ENCODE data around the gene FAM89B. TPM values are rescaled to one million over a fixed set of nuclear protein-coding genes. Genes with fewer than 3 reads are reported as not detected.
"Not testable (repeated sequence)": the region's sequence is repeated elsewhere in the genome, so short reads cannot be mapped to it uniquely, and the experiment has no call there.

Gene FAM89B
- total RNA-seq, 1 experiment from 2014 or later = 43.1 TPM

DNA sequence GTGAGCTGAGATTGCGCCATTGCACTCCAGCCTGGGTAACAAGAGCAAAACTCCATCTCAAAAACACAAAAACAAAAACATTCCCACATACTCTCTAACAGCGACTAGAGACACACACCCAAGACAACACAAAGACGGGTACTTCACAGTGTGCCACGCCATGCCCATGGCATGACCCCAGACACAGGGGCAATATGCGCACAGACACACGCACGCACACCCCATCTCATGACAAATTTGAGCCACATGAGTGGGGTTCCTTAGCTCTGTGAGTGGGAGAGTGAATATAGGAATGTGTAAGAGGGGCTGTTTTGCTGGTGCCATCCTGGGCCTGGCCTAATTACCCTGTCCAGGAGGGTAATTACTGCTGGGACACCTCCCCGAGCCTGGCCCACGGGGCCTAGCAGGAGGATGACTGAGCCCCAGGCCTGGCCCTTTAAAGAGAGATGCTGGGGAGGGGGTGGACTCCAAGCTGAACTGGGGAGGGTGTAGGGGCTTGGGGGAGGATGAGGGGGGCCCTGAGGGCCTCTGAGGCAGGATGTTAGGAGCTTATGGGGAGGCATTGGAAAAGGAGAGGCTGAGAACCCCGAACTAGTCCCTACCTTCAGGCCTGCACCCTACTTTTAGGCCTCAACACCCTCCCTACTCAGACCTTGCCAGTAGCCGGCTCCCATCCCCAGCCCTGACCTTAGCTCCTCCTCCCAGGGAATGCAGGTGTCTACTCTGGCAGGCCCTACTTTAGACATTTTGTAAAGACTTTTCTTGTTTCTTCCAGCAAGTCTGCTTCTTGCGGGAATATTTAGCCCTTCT lies 15.7 kb upstream of the FAM89B start:
- no peak for DNase-seq (ENCODE audit: low read depth)

DNA sequence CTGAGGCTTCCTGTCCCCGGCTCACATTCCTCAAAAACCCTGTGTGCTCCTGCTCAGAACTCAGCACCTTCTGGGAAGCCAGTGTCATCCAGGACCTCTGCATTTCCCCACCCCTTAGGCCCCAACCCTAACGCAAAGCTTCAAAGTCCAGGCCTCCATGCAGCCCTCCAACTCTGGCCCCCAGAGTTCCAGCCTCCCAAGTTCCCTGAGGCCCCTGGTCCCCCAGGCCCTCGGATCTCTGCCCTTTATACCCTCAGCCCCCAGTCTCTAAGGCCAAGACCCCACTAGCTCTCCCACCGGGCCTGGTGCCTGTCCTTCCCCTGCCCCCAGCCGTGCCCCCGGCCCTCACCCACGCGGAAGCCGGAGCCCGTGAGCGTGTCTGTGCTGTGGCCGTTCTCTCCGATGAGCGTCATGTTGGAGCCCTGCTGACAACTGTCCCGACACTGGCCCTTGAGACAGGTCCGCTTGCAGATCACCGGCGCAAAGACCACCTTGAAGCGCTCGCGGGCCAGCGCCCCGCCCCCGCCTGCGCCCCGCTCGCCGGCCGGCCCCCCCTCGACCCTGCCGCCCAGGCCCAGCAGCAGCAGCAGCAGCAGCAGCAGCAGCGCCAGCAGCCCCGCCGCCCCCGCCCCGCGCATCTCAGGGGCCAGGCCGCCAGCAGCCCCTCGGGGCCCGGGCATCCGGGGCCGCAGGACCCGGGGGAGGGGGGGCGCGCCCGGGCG lies 14.9 kb upstream of the FAM89B start:
- no peak for DNase-seq (ENCODE audit: low read depth)

DNA sequence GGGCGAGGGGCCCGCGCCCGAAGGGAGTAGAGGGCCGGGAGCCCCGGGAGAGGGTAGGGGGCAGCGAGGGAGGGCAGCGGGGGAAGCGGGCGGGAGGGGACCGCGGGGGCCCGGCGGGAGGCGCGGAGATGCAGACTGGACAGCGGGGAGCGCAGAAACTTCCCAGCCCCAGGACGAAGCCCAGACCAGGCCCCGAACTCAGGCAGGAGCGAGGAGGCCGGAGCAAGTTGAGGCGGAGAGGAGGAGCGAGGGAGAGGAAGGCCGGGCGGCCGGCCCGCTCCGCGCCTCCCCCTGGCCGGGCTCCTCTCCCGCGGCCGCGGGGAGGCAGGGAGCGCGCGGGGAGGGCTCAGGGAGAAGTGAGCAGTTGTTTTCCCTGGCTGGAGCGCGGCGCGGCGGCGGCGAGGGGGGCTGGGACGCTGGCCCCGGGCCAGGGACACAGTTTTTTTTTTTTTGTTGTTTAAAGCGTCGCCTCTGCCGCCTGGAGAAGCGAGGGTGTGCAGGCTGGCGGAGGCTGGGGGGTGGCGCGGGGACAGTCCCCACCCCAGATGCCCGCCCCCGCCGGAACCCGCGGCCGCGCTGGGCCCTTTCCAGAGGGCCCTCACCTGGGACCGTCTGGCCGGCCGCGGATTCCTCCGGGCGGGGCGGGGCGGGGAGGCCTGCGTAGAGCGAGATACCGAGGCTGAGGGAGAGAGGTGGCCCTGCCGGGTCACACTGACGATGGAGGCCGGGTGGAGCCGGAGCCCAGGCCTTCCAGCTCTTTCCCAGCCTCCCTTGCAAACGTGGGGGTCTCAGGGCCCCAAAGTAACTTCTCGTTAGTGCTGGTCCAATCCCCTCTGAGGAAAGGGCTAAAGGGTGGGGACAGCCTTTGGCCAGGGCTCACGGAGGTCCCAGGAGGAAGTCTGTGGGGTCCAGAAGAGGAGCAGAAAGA lies 14.1 kb upstream of the FAM89B start, which contains the start of gene LTBP3:
TSS of gene LTBP3 (minus strand) at position 358 of the 928 bp plus-strand sequence. CDS start 400 bp downstream, outside the sequence.
- peak; percentile 85 for DNase-seq (ENCODE audit: low read depth)

DNA sequence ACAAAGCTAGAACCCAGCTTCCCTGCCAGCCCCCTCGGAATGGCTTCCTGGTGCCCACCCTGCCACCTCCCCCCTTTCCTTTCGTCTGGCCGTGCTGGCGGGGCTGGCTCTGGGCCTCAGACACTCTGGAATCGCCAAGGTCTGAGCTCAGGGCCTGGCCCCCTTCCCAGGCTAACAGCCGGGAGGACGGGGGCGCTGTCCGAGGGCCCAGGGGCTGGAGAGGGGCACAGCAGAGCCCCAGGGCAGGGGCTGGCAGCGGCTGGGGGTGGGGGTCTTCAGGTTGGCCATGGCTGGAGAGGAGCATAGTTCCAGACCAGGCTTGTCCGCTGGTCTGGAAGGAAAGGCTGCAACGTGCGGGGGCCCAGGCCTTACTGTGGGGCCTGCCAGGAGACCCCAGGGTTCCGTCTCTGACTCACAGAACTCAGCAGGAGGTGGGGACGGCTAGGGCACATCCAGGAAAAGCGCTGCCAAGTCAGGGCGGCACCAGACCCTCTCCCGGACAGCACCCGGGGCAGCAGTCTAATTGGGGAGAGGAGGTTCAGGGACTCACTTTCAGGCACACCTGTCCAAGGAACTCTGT lies 13.3 kb upstream of the FAM89B start:
- DNase-seq (ENCODE audit: low read depth) = no peak

DNA sequence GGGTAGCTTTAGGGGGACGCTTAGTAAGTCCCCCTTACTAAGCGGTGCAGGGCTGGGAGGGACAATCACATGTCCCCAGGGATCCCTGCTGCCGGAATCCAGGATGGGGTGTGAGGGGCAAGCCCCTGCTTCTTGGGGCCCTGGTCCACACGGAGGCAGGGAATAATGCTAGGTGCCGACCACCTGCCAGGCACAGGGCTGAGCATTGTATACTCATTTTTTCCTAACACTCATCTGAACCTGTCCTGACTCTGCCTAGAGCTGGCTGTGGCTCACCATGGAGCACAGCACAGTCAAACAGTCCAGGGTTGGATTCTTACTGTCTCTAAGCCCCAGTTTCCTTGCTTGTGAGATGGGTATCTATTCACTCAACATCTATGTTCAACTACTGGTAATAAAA lies 12.8 kb upstream of the FAM89B start:
- no peak for DNase-seq (ENCODE audit: low read depth)

DNA sequence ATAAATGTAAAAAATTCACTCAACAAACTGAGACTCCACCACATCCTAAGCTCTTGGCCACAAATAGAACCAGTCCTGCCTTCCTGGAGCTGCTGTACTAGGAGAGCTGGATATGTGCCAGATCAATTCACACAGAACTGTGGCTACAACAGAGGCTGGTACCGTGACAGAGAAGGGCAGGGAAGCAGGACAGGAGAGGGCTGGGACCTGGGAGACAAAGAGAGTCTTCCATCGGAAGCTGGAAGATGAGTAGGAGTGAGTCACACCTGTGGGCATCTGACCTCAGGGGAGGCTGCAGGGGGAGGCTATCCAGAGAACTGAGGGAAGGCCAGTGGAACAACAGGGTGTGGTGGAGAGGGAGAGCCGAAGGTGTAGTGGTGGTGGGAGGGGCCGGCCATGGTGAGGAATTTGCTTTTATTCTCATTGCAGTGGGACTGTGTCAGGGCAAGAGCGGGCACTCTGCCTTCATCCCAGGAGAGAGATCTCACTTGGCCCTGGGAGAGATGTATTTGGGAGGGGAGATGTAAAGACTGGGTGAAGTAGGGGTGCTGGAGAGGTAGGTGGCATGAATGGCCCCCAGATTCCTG lies 12.3 kb upstream of the FAM89B start:
- DNase-seq (ENCODE audit: low read depth) = peak; percentile 87

- peak; percentile 83 for DNase-seq (ENCODE audit: low read depth)
These were observed 11.6 kb upstream of the FAM89B start for GRCh38 chr11:65560555-65561418.

GRCh38 chr11:65562020-65562419 lies 10.3 kb upstream of the FAM89B start:
- DNase-seq (ENCODE audit: low read depth) = no peak

DNA sequence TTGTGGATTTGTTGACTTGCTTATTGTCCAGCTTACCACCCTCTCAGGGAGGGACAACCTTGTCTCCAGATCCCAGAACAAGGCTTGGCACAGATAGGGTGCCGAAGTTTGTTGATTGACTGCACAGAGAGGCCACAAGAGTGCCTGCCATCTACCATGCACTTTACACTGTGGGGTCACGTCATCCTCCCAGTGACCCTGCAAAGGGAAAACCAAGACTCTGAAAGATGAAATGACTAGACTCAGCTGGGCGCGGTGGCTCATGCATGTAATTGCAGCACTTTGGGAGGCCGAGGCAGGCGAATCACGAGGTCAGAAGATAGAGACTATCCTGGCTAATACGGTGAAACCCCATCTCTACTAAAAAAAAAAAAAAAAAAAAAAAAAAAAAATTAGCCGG lies 9.6 kb upstream of the FAM89B start:
- DNase-seq (ENCODE audit: low read depth) = no peak

DNA sequence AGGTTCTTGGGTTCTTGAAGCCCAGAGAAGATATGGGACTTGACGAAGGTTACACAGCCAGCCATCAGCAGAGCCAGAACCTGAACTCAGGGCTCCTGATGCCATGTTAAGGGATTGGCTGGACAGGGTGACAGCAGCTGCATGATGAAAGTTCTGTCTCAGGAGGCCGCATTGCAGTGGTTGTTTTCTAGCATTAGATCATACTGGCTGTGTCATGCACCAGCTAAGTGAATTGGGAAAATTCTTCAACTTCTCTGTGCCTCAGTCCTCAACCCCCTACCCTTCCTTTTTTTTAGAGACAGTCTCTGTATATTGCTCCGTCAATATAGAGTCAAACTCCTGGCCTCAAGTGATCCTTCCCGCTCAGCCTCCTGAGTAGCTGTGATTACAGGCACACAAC lies 8.7 kb upstream of the FAM89B start:
- no peak for DNase-seq (ENCODE audit: low read depth)

- not testable (repeated sequence) for DNase-seq (ENCODE audit: low read depth)
These were observed 7.3 kb upstream of the FAM89B start for GRCh38 chr11:65564879-65565559.

- no peak for DNase-seq (ENCODE audit: low read depth)
These were observed 6.5 kb upstream of the FAM89B start for GRCh38 chr11:65565624-65566453.

DNA sequence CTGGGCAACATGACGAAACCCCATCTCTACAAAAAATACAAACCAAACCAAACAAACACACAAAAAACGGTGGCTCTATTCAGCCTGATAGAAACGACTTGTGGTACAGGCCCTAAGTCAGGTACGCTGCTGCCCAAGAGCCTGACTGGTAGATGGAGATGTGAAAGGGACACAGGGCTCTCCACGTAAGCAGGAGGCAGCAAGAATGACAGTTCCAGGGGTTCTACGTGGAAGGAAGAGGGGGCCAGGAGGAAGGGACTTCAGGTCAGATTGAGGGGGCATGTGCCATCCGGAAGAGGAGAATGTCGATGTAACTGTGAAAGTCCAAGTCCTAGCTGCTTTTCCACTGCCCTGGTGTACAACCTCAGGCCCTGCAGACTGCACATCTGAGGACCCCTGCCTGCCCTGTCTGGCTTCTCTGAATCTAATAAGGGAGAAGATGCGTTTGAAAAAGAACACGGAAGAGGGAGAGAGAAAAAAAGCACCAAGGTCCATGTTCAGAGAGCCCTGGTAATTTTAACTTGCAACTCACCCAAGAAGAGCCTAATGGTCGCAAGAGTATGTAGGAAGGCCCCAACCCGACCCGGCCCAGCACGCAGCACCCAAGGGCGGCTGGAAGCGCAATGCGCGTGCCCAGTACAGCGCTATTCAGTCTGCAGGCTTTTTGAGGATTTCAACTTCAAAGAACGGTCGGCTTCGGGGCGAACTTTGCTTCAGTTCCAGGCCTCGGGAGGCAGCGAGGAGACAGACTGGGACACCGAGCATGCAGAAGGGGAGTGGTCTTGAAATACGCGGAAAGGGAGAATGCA lies 3.0 kb upstream of the FAM89B start:
- no peak for DNase-seq (ENCODE audit: low read depth)

- DNase-seq (ENCODE audit: low read depth) = peak; percentile 98
These were observed 2.1 kb upstream of the FAM89B start, which contains the start of gene ZNRD2 for GRCh38 chr11:65569973-65570918. ZNRD2 (plus strand) TSS chr11:65570477; CDS start chr11:65570492, 15 bp downstream.

GRCh38 chr11:65571420-65571819 lies 918 bp upstream of the FAM89B start:
- DNase-seq (ENCODE audit: low read depth) = no peak

DNA sequence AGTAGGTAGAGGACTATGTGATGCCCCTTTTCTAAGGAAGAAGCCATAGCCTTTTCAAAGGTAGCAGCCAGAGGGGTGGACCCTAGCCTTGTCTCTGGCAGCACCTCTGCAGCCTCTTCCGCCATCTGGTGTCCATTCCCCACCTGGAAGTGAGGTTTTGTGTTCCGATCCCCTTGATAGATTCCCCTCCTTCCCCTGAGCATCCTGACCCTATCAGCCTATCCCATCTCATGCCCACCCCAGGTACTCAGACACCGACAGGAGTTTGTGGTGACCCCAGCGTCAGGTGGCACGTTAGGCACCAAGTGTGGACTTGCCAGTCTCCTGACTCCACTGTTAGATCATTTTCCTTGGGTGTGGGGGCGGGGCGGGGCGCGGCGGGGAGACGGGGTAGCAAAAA lies 398 bp upstream of the FAM89B start:
- peak; percentile 57 for DNase-seq (ENCODE audit: low read depth)

Measured in RPMI7951 (cell line).